ENCODE results near the gene RNFT2. TPM values are rescaled to one million over a fixed set of nuclear protein-coding genes. Genes with fewer than 3 reads are reported as not detected.
"Not testable (repeated sequence)": the region's sequence is repeated elsewhere in the genome, so short reads cannot be mapped to it uniquely, and the experiment has no call there.

Gene RNFT2
- total RNA-seq, 2 donors from 2014 or later, result 6.3 to 11.8 TPM

DNA sequence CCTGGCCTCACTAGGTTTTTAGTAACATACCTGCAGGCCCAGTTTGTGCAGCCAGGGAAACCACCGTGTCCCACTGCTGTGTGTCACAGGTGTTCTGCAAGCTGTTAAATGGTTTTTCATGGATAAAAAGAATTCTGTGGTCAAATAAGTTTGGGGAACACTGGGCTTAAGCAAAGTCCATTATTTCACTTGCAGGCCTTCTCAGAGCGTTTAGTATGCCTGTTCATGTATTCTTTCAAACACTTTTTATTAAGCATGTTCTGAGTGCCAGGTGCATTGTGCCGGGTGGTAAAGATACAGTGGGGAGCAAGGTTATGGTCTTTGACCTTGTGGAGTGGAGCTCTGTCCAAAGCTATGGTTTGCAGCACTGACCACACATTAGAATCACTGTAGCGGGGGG, 7.4 kb downstream of the RNFT2 start:
- Histone ChIP-seq H3K9ac (ENCODE audit: low read depth in 2 of 2, low read length in 2 of 2) (no peak overlapping the region), H3K4me1 (no peaks in the 10 kb centered on the region), H3K4me3 (no peak overlapping the region), H3K36me3 (no peaks in the 10 kb centered on the region), H3K27me3 (no peaks in the 10 kb centered on the region), H3K9me3 (no peaks in the 10 kb centered on the region), H3K27ac (no peak overlapping the region)
- intact Hi-C loops (cut with DNase I), result no loop called here
- DNase-seq, result no peak
- TF ChIP-seq, protein P1, sequence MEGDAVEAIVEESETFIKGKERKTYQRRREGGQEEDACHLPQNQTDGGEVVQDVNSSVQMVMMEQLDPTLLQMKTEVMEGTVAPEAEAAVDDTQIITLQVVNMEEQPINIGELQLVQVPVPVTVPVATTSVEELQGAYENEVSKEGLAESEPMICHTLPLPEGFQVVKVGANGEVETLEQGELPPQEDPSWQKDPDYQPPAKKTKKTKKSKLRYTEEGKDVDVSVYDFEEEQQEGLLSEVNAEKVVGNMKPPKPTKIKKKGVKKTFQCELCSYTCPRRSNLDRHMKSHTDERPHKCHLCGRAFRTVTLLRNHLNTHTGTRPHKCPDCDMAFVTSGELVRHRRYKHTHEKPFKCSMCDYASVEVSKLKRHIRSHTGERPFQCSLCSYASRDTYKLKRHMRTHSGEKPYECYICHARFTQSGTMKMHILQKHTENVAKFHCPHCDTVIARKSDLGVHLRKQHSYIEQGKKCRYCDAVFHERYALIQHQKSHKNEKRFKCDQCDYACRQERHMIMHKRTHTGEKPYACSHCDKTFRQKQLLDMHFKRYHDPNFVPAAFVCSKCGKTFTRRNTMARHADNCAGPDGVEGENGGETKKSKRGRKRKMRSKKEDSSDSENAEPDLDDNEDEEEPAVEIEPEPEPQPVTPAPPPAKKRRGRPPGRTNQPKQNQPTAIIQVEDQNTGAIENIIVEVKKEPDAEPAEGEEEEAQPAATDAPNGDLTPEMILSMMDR (IDR thresholded peaks at IDR 0.05), result no peak

DNA sequence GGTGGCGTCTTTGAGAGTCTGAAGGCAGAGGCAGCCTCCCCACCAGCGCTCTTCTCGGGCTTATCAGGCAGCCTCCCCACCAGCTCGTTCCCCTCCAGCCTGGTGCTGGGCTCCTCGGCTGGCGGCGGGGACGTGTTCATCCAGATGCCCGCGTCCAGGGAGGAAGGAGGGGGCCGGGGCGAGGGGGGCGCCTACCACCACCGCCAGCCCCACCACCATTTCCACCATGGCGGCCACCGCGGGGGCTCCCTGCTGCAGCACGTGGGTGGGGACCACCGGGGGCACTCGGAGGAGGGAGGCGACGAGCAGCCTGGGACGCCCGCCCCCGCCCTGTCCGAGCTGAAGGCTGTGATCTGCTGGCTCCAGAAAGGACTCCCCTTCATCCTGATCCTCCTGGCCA, 11.8 kb downstream of the RNFT2 start:
- intact Hi-C loops (cut with DNase I), result no loop called here
- no peak overlapping the region for H3K9ac ChIP-seq (ENCODE audit: low read depth in 2 of 2, low read length in 2 of 2)
- TF ChIP-seq, protein P1 (IDR thresholded peaks at IDR 0.05), result no peak

DNA sequence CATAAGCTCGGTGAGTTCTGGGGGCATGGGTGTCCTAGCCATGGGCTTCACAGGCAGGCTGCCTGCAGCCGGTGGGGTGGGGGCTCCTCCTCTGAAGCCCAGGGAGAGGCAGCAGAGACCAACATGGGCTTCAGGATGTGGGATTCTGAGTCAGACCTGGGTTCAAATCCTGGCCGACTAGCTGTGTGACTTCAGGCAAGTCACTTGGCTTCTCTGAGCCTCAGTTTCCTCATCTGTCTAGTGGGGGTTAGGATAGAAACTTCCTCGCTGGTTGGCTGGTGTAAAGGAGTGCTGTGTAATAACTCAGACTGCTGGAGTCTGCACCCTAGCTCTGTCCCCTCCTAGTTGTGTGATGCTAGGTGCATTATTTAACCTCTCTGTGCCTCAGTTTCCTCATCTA, 12.2 kb downstream of the RNFT2 start:
- Histone ChIP-seq H3K9me3 (no peaks in the 10 kb centered on the region), H3K27ac (no peak overlapping the region), H3K27me3 (no peaks in the 10 kb centered on the region), H3K4me3 (no peak overlapping the region), H3K36me3 (no peaks in the 10 kb centered on the region), H3K4me1 (no peaks in the 10 kb centered on the region), H3K9ac (ENCODE audit: low read depth in 2 of 2, low read length in 2 of 2) (no peak overlapping the region)
- TF ChIP-seq, protein P1 (IDR thresholded peaks at IDR 0.05), result no peak
- DNase-seq, result no peak
- intact Hi-C loops (cut with DNase I), result no loop called here

More for the DNA sequence above, 11.8 kb downstream of the RNFT2 start:
- no peaks in the 10 kb centered on the region for H3K36me3 ChIP-seq
- H3K27ac ChIP-seq, result no peak overlapping the region
- no peaks in the 10 kb centered on the region for H3K4me1 ChIP-seq
- H3K27me3 ChIP-seq, result no peaks in the 10 kb centered on the region
- no peak overlapping the region for H3K4me3 ChIP-seq
- no peak for DNase-seq
- no peaks in the 10 kb centered on the region for H3K9me3 ChIP-seq

DNA sequence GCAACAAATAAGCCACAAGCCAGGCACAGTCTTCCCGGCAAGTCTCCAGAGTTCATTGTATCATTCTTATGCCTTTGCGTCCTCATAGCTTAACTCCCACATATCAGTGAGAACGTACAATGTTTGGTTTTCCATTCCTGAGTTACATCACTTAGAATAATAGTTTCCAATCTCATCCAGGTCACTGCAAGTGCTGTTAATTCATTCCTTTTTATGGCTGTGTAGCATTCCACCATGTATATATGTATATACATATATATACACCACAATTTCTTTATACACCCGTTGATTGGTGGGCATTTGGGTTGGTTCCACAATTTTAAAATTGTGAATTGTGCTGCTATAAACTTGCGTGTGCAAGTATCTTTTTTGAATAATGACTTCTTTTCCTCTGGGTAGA, 16.0 kb downstream of the RNFT2 start:
- H3K27ac ChIP-seq; H3K4me1 ChIP-seq; DNase-seq; intact Hi-C loops (cut with DNase I); H3K36me3 ChIP-seq; H3K9me3 ChIP-seq; H3K4me3 ChIP-seq; H3K27me3 ChIP-seq; H3K9ac ChIP-seq (ENCODE audit: low read depth in 2 of 2, low read length in 2 of 2): not testable (repeated sequence)

DNA sequence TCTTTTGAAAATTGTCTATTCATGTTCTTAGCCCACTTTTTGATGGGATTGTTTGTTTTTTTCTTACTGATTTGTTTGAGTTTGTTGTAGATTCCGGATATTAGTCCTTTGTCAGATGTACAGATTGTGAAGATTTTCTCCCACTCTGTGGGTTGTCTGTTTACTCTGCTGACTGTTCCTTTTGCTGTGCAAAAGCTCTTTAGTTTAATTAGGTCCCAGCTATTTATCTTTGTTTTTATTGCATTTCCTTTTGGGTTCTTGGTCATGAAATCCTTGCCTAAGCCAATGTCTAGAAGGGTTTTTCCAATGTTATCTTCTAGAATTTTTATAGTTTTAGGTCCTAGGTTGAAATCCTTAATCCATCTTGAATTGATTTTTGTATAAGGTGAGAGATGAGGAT, 16.7 kb downstream of the RNFT2 start:
- H3K9me3 ChIP-seq; H3K36me3 ChIP-seq; H3K4me1 ChIP-seq; H3K27me3 ChIP-seq; DNase-seq; H3K4me3 ChIP-seq; H3K27ac ChIP-seq; intact Hi-C loops (cut with DNase I); H3K9ac ChIP-seq (ENCODE audit: low read depth in 2 of 2, low read length in 2 of 2): not testable (repeated sequence)

DNA sequence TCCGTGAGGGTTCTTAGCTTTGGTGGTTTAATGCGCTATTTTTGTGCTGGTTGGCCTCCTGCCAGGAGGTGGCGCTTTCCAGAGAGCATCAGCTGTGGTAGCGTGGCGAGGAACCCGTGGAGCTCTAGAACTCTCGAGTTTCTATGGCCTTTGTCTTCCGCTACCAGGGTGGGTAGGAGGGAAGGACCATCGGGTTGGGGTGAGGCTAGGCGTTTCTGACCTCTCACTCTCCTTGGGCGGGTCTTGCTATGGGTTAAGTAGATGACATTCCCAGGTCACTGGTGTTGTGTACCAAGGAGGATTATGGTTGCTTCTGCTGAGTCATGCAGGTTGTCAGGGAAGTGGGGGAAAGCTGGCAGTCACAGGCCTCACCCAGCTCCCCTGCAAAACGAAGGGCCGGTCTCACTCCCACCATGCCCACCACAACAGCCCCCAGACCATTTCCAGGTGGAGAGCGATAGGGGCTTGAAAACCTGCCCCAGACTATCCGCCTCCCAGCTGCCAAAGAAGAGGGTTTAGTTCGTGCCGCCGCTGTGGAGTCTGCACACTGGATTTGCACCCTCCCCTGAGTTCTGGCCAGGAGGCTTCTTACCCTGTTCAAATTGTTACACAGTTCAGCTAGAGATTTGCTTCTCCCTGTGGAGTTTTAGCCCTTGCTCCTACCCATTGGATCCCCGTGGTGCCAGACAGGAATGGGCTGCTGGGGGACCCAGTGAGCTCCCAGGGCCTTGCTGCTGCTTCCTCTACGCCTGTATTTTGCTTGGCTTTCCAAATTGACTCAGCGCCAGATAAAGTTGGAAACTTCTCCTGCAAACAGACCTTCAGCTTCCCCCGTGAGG, 21.9 kb downstream of the RNFT2 start:
- Histone ChIP-seq H3K4me3 (no peak overlapping the region), H3K36me3 (no peaks in the 10 kb centered on the region), H3K9me3 (no peaks in the 10 kb centered on the region), H3K27ac (no peak overlapping the region), H3K9ac (ENCODE audit: low read depth in 2 of 2, low read length in 2 of 2) (no peak overlapping the region), H3K27me3 (no peaks in the 10 kb centered on the region), H3K4me1 (no peaks in the 10 kb centered on the region)
- no peak for DNase-seq
- intact Hi-C loops (cut with DNase I), result no loop called here
- TF ChIP-seq, protein P1 (IDR thresholded peaks at IDR 0.05), result no peak

Measured in colonic mucosa (tissue), 4 donors.